ENCODE results near the gene KCNJ11. TPM values are rescaled to one million over a fixed set of nuclear protein-coding genes. Genes with fewer than 3 reads are reported as not detected.

Gene KCNJ11
- total RNA-seq, 4 donors from 2014 or later = 1.7 to 6.0 (median 3.2) TPM; not detected in 1

DNA sequence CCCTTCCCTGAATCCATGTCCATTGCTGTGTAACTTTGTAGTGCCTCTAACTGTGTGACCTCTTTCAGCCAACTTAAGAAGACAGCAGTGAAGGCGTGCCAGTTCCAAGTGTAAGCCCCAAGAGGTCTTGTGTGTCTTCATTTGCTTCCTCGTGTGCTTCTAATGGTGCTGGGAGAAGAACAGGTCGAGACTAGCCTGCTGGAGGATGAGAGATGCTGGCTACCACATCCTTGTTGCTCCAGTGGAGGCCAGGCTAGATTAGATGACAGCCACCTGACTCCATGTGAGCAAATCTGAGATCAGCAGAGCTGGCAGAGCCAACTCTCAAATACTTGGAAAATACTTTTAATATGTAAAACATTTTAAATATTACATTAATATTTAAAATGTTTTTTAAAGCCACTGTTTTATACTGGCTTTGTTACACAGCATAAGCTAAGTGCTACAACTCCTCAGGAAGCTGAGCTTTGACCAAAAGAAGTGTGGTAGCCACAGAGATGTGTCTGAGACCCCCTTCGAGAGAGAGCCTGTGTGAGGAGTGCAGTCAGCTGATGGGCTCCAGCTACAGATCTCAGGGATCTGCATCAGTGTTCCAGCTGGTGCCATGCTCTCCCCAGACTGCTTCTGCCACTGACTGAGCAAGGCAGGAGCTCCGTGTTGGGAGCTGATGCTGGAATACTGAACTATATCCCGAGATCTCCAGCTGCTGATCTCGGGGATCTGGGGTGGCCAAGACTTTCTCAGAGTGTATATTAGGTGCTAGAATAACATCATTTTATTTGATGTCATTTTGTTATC lies 8.9 kb downstream of the KCNJ11 start:
- peaks cover 0 to 22% (median 0%) of the 10 kb centered on the region in 3 donors for H3K36me3 ChIP-seq
- no peak overlapping the region for H3K27ac ChIP-seq
- H3K4me1 ChIP-seq = no peaks in the 10 kb centered on the region
- H3K27me3 ChIP-seq = no peaks in the 10 kb centered on the region
- TF ChIP-seq, protein P1, sequence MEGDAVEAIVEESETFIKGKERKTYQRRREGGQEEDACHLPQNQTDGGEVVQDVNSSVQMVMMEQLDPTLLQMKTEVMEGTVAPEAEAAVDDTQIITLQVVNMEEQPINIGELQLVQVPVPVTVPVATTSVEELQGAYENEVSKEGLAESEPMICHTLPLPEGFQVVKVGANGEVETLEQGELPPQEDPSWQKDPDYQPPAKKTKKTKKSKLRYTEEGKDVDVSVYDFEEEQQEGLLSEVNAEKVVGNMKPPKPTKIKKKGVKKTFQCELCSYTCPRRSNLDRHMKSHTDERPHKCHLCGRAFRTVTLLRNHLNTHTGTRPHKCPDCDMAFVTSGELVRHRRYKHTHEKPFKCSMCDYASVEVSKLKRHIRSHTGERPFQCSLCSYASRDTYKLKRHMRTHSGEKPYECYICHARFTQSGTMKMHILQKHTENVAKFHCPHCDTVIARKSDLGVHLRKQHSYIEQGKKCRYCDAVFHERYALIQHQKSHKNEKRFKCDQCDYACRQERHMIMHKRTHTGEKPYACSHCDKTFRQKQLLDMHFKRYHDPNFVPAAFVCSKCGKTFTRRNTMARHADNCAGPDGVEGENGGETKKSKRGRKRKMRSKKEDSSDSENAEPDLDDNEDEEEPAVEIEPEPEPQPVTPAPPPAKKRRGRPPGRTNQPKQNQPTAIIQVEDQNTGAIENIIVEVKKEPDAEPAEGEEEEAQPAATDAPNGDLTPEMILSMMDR (IDR thresholded peaks at IDR 0.05) = no peak
- no peak for TF ChIP-seq POLR2A (IDR thresholded peaks at IDR 0.05)
- peaks cover 0 to under 1% (median 0%) of the 10 kb centered on the region in 4 donors for H3K9me3 ChIP-seq
- DNase-seq = no peak
- H3K4me3 ChIP-seq = no peak overlapping the region

DNA sequence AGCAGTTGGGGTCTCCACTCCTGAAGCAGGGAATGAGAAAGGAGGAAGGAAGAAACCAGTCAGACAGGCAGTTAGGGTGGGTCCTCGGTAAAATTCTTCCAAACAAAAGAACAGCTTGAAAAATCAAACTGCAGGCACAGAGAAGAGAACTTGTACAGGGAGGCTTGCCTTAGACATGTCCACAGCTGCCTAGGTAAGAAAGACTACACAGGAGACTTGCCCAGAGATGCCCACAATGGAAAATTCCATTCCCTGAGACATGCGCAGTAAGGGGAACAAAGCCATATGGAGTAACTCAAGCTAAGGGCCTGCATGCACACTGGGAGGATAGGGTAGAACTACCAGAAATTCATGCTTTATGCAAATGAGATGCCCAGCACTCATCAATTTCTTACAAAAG lies 9.8 kb downstream of the KCNJ11 start:
- Histone ChIP-seq H3K36me3 (peaks cover 0 to 30% (median 0%) of the 10 kb centered on the region in 3 donors), H3K27me3 (no peaks in the 10 kb centered on the region), H3K4me3 (no peak overlapping the region), H3K27ac (no peak overlapping the region), H3K4me1 (no peaks in the 10 kb centered on the region), H3K9me3 (peaks cover 0 to 4% (median 0%) of the 10 kb centered on the region in 4 donors)
- TF ChIP-seq, protein P1 (IDR thresholded peaks at IDR 0.05) = no peak
- no peak for TF ChIP-seq POLR2A (IDR thresholded peaks at IDR 0.05)
- DNase-seq = no peak

DNA sequence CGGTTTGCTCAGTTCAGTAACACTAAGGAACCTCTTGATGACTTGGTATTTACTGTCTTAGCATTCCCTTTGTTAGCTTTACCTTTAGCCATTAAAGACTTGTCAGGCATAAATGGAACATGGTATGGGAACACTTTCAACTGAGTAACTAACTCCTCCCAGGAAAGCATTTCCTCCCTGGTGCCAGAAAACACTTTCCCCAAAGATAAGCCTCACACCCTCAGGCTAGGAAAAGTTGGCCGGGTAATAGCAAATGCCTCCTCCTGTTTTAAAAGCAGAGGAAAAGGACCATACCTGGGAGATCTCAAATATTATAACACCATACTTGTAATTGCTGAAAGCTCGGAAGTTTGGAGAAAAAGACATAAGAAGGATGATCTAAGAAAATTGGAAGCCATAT lies 12.0 kb downstream of the KCNJ11 start:
- H3K27me3 ChIP-seq = no peaks in the 10 kb centered on the region
- peaks cover 0 to 52% (median 7%) of the 10 kb centered on the region in 3 donors for H3K36me3 ChIP-seq
- H3K4me1 ChIP-seq = no peaks in the 10 kb centered on the region
- DNase-seq = no peak
- H3K9me3 ChIP-seq = peaks cover 0 to 19% (median 8%) of the 10 kb centered on the region in 4 donors
- H3K4me3 ChIP-seq = no peak overlapping the region
- TF ChIP-seq, protein P1 (IDR thresholded peaks at IDR 0.05) = no peak
- TF ChIP-seq POLR2A (IDR thresholded peaks at IDR 0.05) = no peak
- H3K27ac ChIP-seq = no peak overlapping the region

GRCh38 chr11:17375547-17375946 lies 12.9 kb downstream of the KCNJ11 start:
- Histone ChIP-seq H3K4me3 (no peak overlapping the region), H3K9me3 (peaks cover 0 to 26% (median 13%) of the 10 kb centered on the region in 4 donors), H3K27ac (no peak overlapping the region), H3K4me1 (no peaks in the 10 kb centered on the region), H3K27me3 (no peaks in the 10 kb centered on the region), H3K36me3 (peaks cover 0 to 61% (median 7%) of the 10 kb centered on the region in 3 donors)
- DNase-seq = no peak
- TF ChIP-seq, protein P1 (IDR thresholded peaks at IDR 0.05) = no peak
- TF ChIP-seq POLR2A (IDR thresholded peaks at IDR 0.05) = no peak

- Histone ChIP-seq H3K36me3 (peaks cover 0 to 98% (median 10%) of the 10 kb centered on the region in 3 donors), H3K27ac (no peak overlapping the region), H3K4me3 (no peak overlapping the region), H3K4me1 (no peaks in the 10 kb centered on the region), H3K9me3 (peaks cover 0 to 44% (median 17%) of the 10 kb centered on the region in 4 donors), H3K27me3 (no peaks in the 10 kb centered on the region)
- DNase-seq = no peak
- TF ChIP-seq POLR2A (IDR thresholded peaks at IDR 0.05) = no peak
- TF ChIP-seq, protein P1 (IDR thresholded peaks at IDR 0.05) = no peak
Measured at GRCh38 chr11:17371614-17372013, 16.8 kb downstream of the KCNJ11 start.

Measured in Peyer's patch (tissue), 4 donors.